ENCODE results near the gene PPP1R14B. TPM values are rescaled to one million over a fixed set of nuclear protein-coding genes. Genes with fewer than 3 reads are reported as not detected.

PPP1R14B gene
- total and polyA plus RNA-seq, 2 donors (not counting 3 experiments of a cell fraction or from before 2014, with no cell fraction given), result 308 to 431 TPM

DNA sequence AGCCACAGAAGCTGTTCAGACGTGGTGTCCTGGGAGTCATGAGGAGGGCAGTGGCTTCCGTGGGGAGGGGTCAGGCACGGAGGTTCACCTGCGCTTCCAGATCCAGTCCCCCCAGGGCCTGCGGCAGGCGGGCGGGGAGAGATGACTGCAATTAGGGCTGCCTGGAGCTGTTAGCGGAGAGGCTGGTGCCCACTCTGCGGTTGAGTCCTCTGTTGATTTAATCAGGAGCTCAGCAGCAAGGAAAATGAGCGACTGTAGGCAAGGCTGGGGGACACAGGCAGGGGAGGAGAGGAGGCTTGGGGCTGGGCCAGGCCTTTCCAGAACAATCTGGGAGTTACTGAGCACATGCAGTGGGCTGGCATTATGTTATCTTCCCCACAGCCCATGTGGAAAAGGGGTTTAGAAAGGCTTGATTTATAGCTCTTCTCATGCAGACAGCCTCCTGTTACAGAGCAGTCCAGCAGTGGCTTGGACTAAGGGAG is 17.7 kb upstream of the PPP1R14B start:
- Histone ChIP-seq H3K9me1 (replicated peaks; ENCODE audit: control insufficient read depth, extremely low read depth, insufficient read depth, low read length) (no peaks in the 10 kb centered on the region), H3K79me2 (ENCODE audit: control insufficient read depth, insufficient read depth, low read length) (no peaks in the 10 kb centered on the region), H2AFZ (ENCODE audit: low read depth, low read length) (no peak overlapping the region), H3K36me3 (ENCODE audit: control insufficient read depth in 2 of 2, extremely low read depth in 1 of 2, insufficient read depth in 2 of 2, low read length in 2 of 2) (peaks cover 10 to 27% of the 10 kb centered on the region in 2 experiments), H3K9me3 (replicated peaks; ENCODE audit: control insufficient read depth, insufficient read depth, low read length) (no peaks in the 10 kb centered on the region), H3K27ac (ENCODE audit: insufficient read depth, low read depth, low read length) (no peak overlapping the region), H4K20me1 (replicated peaks; ENCODE audit: control insufficient read depth, extremely low read depth, insufficient read depth, low read length) (no peaks in the 10 kb centered on the region), H3K9ac (replicated peaks; ENCODE audit: extremely low read depth, insufficient read depth, low read length) (no peak overlapping the region), H3K4me1 (ENCODE audit: control insufficient read depth, extremely low read depth, insufficient read depth, low read length) (peaks cover 46% of the 10 kb centered on the region), H3K4me3 (replicated peaks in 1 of 3; ENCODE audit: insufficient read depth in 1 of 3, low read depth in 1 of 3, low read length in 3 of 3) (no peak overlapping the region), H3K27me3 (ENCODE audit: control insufficient read depth in 2 of 2, insufficient read depth in 2 of 2, low read length in 2 of 2) (no peaks in the 10 kb centered on the region), H3K4me2 (ENCODE audit: insufficient read depth, low read length) (no peak overlapping the region)
- intact Hi-C loops (cut with micrococcal nuclease) (no loop called here), dilution Hi-C loops (cut with MboI; ENCODE audit: extremely low pct_ligation_motif_present, low sequenced_read_pairs) (no loop called here)
- no TSS peak for BruUV-seq (replicated peaks)
- ChIA-PET CTCF (interaction anchor here (0.9 to 2.7 kb wide), 5 partner anchors 13 to 91 kb away, joined by 3 to 24 read pairs (median 5); partner anchors contain the start of genes CATSPERZ and PLCB3), POLR2A (no interaction called here)
- no peak for TF ChIP-seq FOS (IDR thresholded peaks at IDR 0.05; ENCODE audit: borderline replicate concordance, insufficient read depth, low read length)
- TF ChIP-seq POLR2AphosphoS5 (IDR thresholded peaks at IDR 0.05; ENCODE audit: insufficient read depth, low read depth, low read length), result no peak
- TF ChIP-seq, protein P1, sequence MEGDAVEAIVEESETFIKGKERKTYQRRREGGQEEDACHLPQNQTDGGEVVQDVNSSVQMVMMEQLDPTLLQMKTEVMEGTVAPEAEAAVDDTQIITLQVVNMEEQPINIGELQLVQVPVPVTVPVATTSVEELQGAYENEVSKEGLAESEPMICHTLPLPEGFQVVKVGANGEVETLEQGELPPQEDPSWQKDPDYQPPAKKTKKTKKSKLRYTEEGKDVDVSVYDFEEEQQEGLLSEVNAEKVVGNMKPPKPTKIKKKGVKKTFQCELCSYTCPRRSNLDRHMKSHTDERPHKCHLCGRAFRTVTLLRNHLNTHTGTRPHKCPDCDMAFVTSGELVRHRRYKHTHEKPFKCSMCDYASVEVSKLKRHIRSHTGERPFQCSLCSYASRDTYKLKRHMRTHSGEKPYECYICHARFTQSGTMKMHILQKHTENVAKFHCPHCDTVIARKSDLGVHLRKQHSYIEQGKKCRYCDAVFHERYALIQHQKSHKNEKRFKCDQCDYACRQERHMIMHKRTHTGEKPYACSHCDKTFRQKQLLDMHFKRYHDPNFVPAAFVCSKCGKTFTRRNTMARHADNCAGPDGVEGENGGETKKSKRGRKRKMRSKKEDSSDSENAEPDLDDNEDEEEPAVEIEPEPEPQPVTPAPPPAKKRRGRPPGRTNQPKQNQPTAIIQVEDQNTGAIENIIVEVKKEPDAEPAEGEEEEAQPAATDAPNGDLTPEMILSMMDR (IDR thresholded peaks at IDR 0.05; ENCODE audit: extremely low read depth in 1 of 2, insufficient read depth in 1 of 2, low read depth in 1 of 2, low read length in 2 of 2), result no peak
- no peak for TF ChIP-seq POLR2A (IDR thresholded peaks at IDR 0.05; ENCODE audit: low read depth, low read length)
- TF ChIP-seq GATA2 (IDR thresholded peaks at IDR 0.05; ENCODE audit: insufficient read depth, insufficient read length, low read depth, low read length), result no peak
- no peak for TF ChIP-seq JUN (IDR thresholded peaks at IDR 0.05; ENCODE audit: borderline replicate concordance, insufficient read depth, insufficient read length, low read depth)
- TF ChIP-seq, protein P2, sequence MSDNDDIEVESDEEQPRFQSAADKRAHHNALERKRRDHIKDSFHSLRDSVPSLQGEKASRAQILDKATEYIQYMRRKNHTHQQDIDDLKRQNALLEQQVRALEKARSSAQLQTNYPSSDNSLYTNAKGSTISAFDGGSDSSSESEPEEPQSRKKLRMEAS (IDR thresholded peaks at IDR 0.05; ENCODE audit: insufficient read depth, insufficient read length), result no peak
- no peak for TF ChIP-seq MYC (IDR thresholded peaks at IDR 0.05; ENCODE audit: low read depth, low read length)
- TF ChIP-seq EZH2 (IDR thresholded peaks at IDR 0.05; ENCODE audit: borderline replicate concordance, low read depth, low read length, severe bottlenecking), result no peak
- FAIRE-seq (no peak), DNase-seq (ENCODE audit: low read depth, low spot score) (no peak)
